A549 (cell line): ENCODE measurements around the gene SH2D4B.

ENCODE experiments used
- BHLHE40 ChIP-seq: IDR thresholded peaks from 2 replicates; pipeline ENCODE4 v1.6.1; 2012; ENCODE audit warnings: low read depth, low read length, inconsistent platforms
- CEBPB ChIP-seq, 2 experiments: fragments of >200 bp in 1 of 2; sonication (Bioruptor Twin) in 1 of 2; formaldehyde crosslinking in 1 of 2; IDR thresholded peaks; 2 replicates each; pipeline ENCODE4 v1.6.1; 2012 to 2016
- CTCF ChIP-seq: fragments of >200 bp; sonication (Bioruptor Twin); formaldehyde crosslinking; IDR thresholded peaks from 3 replicates; pipeline ENCODE4 v1.5.1; 2016
- EP300 ChIP-seq, 2 experiments: fragments of >200 bp; sonication (Bioruptor Twin); formaldehyde crosslinking; IDR thresholded peaks; 2 replicates in 1 of 2; 3 replicates in 1 of 2; pipeline ENCODE4 v1.6.1; 2016 to 2017
- MYC ChIP-seq: IDR thresholded peaks from 2 replicates; pipeline ENCODE4 v1.6.1; 2012; ENCODE audit warnings: mild to moderate bottlenecking, inconsistent platforms, low read length, improper control_type of control experiment, borderline replicate concordance
- POLR2A ChIP-seq: IDR thresholded peaks from 2 replicates; pipeline ENCODE4 v1.6.1; 2012; ENCODE audit warnings: mild to moderate bottlenecking, low read length
- RNF2 ChIP-seq: fragments of 200-600 bp; sonication (generic); IDR thresholded peaks from 2 replicates; pipeline ENCODE4 v1.6.1; 2016; ENCODE audit warnings: low read depth, mild to moderate bottlenecking, antibody characterized with exemption, moderate library complexity, borderline replicate concordance

- TF ChIP-seq BHLHE40, result no peak
- TF ChIP-seq CTCF, result no peak
- TF ChIP-seq RNF2, result no peak
- TF ChIP-seq MYC, result no peak
- TF ChIP-seq EP300 (IDR thresholded peaks at IDR 0.05), result no peak
- TF ChIP-seq POLR2A, result no peak
- TF ChIP-seq CEBPB (IDR thresholded peaks at IDR 0.05), result no peak
Observed at GRCh38 chr10:80498078-80498832, 39.4 kb upstream of the SH2D4B start.
